G401.6 (cell line): ENCODE measurements around the gene PARD3.

Experiments
- FAIRE-seq: peaks from 2 replicates; lab custom pipeline; 2012; peaks lifted over from hg19 to GRCh38; lab: Jason Lieb, UNC

PARD3 gene

DNA sequence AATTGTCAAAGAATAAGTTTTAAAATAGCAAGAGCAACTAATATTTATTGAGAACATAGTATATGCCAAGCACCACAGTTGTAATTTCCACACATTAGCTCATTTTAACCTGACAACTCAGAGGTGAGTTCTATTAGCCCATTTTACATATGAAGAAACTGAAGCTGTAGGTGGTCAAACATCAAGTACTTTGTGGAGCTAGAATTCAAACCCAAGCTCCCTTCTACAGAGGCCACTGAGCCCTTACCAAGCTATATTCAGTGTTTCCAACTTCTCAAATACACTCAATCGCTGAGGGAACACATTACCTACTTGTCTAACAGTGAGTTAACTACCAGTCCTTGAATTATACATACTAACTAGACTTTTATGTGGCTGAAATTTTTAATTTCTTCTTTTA, 236.6 kb downstream of the PARD3 start:
- no peak for FAIRE-seq

DNA sequence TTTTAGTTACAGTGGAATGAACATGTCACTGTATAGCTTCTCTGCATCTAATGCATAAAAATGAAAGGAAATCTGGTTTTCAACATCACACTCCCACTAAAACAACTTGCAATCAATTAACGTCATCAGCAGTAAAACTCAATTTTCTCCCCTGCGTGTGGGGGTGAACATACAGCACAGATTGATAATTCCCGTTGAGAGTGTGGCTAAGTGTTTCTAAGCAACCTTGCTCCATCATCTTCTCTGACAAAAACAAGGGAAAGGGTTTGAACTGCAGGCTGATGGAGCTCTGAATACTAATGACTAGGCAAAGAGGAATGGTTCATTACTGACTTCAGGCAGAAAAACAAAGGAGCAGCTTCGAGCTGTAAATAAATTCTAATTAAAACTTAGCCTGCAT, 238.3 kb downstream of the PARD3 start:
- FAIRE-seq, result no peak

DNA sequence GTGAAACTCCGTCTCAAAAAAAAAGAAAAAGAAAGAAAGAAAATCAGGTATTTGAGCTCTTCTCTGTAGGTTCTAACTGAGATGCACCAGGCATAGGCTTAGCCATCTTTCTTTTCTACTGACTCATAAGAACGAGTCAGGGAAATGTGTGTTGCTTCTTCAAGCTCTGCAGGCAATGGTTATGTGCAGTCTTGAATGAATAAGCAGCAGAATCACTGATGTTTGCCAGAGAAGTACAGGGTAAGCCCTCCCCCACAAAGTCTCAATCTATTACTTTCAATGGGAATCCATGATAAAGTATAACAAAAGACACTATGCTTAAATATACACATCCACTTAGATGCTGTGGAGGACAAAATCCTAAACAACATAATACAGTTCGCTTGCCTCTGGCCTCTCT, 239.2 kb downstream of the PARD3 start:
- no peak for FAIRE-seq

DNA sequence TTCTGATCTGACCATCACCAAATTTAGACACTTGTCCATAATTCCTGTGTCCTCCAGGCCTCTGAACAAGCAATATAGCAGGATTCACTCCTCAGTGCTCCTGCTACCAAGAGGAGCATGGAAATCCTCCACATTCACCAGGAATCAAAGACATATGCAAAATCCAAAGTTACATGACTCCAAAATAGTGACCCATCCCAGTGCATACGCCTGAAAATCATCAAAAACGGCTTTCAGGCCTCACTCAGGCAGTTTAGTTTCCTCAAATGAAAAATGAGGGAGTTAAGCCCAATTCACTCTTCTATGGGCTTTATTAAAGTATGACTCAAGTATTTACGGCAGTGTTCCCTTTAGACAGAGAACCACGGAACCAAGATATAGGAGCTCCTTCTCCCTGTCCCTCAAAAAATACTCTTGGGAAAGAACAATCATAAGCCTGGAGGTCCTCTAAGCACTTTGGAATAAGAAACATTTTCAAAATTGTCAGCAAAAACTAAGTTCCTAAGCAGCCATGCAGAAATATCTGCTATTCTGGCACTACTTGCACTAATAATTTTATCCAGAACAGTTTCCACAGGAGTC, 240.7 kb downstream of the PARD3 start:
- no peak for FAIRE-seq

DNA sequence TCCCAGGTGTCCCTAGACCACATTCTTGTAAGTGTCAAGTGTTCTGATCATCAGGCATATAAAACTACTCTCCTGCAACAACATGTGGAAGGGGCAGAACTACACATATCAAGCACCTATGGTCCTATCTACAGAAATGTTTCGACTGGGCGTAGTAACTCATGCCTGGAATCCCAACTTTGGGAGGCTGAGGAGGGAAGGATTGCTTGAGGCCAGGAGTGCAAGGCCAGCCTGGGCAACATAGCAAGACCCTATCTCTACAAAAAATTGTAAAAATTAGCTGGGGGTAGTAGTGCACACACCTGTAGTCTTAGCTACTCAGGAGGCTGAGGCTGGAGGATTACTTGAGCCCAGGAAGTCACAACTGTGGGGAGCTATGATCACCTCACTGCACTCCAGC, 244.2 kb downstream of the PARD3 start:
- FAIRE-seq, result no peak

DNA sequence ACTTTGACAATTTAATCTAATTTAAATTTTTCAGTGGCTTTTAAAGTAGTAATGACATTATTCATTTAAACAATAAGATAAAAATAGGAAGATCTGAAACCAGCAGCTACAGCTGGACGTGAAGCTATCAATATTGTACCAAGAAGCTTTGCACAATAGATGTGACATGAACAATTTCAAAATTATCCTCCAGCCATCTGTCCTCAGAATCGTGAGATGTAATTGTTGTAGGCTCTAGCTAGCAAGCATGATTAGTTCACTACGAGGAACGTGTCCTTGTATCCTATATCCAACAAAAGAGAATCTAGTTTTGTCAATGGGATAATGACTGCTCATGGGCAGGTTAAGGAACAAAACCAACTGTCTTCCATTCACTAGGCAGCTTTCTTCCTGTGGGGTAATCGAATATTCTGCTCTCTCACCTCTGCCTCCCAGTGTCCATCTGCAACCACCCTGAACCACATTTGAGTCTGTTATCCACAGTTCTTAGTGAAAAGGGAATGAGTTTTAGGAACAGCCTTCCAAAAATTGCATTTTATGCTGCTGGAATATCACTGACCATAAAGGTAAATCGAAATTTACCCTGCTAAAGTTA, 247.3 kb downstream of the PARD3 start:
- FAIRE-seq, result no peak

DNA sequence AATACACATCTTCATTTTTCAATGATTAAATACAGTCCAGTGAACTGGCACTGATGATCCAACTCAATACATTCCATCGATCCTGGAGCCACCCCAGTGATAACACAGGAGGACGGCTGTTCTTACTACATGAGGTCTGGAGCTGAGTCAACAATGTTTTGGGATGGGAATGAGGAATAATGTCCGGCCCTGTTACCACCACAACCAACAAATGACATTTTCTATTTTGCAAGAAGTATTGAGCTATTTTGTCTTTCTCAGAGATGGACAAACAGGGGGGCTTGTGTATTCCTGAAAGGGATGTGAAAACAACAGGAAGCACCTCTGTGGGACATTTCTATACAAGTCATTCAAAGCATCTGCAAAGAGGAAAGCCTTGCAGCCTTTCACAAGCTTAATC, 249.2 kb downstream of the PARD3 start:
- no peak for FAIRE-seq

DNA sequence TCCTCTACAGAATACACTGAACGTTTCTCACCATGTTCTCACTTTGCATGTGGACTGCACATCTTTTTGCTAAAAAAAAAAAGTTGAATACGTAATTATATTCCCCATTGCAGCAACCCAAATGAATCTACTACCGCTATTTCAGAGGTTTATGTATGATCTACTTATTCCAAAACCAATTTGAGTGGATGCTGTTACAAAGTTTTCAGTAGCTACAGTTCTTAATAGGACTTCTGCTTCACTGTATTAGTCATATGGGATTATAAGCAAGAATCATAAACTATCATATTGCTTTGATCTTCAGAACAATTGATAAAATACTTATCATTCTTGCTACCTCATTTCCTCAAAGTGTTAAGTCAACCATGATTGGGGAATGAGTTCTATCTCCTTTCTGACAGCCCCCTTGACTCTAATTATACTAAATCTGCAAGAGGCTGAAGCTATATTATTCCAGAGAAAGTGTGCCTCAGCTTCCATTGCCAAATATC, 257.0 kb downstream of the PARD3 start:
- no peak for FAIRE-seq

DNA sequence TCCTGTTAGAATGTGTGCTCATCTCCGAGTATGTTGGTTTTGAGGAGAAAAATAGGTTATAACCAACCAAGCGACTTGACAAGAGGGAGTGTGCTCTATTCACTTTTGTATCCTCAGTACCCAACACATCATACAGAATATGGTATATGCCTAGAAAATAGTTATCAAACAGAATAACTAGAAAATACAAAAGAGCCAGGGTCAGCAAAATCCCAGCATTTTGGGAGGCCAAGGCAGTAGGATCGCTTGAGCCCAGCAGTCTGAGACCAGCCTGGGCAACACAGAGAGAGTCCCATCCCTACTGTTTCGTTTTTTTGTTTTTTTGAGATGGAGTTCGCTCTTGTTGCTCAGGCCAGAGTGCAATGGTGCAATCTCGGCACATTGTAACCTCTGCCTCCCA, 257.9 kb downstream of the PARD3 start:
- no peak for FAIRE-seq

DNA sequence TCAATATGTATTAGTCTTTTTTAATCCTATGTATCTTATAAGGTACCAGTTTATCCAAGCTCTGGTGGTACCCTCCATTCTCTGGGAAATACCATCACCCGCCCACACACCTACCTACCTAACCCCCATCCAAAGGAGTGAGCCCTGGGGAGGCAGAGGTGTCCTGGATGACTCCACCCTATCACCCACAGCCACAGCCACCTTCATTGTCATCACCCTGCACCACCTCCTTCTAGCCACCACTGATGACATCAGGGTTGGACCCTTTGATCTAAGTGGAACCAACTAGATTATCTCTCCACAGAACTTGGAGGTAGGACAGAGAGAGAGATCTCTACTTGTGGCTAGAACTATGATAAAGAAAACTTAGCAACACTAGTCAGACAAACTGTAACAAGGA, 259.4 kb downstream of the PARD3 start:
- FAIRE-seq, result no peak

DNA sequence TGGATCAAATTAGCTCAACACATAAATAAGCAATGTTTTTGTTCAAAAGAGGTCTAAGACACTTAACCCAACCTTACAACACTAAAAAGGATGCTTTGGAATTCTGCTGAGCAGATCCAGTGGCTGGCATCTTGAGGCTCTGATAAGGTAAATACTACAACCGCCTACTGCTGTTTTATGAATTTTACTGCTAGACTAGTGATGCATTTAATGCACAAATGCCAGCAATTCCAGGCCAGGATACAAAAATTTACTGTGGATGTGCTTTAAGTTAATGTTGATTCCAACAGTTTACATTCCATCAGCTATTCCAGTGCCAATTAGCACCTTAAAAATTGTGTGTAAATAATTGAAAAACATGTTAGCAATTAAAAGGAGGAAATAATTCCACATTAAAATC, 261.3 kb downstream of the PARD3 start:
- no peak for FAIRE-seq

DNA sequence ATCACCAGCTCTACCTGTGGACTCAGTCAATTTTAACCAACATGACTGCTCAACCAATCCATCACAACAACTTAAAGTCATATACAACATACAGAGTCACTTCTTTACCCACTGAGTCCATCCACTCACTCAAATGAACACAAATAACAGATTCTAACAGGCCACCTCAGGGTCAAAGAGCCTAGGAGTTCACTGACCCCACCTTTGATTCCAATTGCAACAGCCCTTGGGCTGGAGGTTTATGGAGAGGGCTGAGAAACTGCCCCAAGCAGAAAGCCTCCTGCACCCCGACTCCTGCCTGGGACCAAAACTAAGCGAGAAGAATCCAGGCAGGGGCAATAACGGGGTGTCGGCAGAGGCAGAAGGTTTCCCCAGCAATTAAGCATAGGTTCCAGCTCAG, 263.8 kb downstream of the PARD3 start:
- FAIRE-seq, result no peak

DNA sequence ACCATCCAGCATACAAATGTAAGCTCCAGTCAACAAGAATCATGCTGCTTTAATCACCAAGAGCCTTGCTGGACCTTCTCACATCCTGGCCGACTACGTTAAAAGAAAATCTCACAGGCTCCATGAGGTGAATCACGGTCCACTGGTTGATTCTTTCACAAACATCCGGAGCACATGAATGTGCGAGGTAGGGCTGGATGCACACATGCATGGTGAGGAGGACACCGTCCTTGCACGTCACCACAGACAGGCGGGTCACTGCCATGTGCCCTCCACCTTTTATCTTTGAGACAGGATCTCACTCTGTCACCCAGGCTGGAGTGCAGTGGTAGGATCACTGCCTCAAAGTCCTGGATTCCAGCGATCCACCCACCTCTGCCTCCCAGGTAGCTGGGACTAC, 265.1 kb downstream of the PARD3 start:
- FAIRE-seq, result no peak

DNA sequence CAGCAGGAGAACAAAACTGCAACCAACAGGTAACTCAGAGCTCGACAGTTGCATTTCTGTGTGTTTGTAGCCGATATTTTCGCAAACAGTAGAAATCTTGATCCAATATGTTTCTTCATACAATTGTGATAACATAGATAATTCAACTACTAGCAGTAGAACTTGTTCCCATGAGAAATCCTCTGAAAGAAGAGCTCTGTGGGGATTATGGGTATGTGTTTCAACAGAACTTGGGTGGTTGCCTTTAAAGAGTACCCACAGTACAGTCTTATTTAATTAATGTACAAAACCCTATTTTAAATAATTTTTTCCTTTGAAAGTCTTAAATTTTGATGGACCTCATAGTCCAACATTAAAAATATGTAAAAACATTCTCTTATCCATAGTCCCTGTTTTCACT, 266.1 kb downstream of the PARD3 start:
- FAIRE-seq, result no peak

DNA sequence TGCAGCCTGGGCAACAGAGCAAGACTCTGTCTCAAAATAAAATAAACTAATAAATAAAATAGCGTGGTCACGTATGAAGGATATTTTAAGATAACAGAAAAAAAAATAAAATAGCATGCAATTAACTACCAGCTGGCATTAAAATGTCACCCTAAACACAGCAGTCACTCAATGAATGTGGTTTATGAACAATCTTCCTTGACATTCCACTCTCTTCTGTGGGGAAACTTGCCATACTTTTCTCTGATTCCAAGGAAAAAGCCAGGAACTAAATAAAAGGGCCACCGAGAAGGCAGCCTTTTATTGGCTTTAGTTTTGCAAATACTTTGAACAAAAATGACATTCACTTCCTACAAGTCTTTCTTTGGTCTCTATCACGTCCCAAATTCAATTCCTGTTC, 266.6 kb downstream of the PARD3 start:
- FAIRE-seq, result no peak

DNA sequence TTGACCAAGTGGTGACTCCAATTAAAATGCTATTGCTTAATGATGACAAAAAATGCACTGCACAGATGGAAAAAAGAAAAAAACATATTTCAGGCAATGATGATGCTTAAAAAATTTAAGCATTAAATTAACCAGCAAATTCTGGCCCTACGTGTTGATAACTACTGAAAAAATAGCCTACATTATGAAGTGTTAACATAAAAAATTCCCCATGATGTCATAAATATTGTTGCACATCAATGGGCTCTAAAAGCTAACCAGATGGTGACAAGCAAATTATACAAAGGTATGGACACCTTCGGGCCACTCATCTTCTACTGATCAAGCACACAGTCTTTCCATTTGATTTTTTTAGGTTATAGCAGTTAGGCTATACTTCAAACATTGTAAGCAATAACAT, 267.4 kb downstream of the PARD3 start:
- FAIRE-seq, result no peak

DNA sequence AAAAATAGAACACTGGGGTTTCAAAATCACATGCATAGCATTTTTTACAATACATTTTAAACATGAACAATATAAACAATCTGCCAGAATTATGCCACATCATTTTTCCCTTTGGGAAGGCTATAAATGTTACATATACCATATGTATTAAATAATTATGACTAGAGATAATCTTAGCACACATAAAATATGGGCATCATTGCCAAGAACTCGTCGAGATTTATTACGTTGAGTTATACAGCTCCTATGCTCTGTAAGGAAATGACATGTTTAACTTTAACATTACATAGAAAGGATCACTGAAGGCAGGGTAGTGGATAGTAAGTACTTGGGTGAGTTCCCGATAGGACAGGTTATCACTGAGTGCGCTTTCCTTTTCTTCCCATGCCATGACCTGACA, 267.8 kb downstream of the PARD3 start:
- FAIRE-seq, result no peak

DNA sequence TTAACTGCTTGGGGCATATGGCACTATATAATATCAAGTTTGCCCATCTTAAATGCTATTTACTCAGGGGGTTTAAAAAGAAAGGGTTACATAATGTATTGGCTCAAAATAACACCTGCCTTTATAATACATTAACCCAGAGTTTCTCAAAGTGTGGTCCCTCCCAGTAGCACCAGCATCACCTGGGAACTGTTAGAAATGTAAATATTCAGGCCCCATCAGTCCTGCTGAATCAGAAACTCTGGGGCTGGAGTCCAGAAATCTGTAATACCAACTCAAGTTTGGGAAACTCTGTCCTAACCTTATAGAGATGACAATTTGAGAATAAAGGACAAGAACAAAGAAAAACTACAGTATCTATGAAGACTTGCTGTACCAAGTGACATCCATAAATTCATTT, 270.7 kb downstream of the PARD3 start:
- FAIRE-seq, result no peak

DNA sequence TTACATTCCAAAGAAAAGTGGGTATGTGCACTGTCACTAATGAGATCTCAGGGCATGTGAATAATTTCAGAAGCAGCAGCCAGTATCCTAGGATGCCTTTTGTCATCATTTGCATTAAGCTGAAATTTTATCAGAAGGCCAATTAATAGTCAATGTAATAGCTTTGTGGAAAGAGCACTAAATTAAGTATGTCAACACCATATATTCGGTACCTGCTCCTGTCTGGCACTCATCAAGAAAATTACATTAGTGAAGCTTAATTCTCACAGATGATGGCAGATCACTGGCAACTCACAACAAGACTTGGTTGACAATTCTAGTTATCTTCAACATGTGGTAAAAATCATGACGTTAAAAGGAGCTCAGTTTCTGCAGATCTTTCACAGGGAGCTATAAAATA, 271.4 kb downstream of the PARD3 start:
- FAIRE-seq, result no peak

DNA sequence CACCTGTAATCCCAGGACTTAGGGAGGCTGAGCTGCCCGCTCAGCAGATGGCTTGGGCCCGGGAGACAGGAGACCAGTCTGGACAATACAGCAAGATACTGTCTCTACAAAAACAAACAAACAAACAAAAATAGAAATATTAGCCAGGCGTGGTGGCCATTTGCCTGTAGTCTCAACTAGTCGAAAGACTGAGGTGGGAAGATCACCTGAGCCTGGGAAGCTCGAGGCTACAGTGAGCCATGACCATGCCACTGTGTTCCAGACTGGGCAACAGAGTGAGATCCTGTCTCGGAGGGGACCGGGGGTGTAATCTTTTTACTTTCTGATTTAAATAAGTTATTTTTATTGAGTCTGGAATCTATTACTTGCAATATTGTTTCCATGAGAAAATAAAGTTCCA, 274.6 kb downstream of the PARD3 start:
- FAIRE-seq, result no peak

DNA sequence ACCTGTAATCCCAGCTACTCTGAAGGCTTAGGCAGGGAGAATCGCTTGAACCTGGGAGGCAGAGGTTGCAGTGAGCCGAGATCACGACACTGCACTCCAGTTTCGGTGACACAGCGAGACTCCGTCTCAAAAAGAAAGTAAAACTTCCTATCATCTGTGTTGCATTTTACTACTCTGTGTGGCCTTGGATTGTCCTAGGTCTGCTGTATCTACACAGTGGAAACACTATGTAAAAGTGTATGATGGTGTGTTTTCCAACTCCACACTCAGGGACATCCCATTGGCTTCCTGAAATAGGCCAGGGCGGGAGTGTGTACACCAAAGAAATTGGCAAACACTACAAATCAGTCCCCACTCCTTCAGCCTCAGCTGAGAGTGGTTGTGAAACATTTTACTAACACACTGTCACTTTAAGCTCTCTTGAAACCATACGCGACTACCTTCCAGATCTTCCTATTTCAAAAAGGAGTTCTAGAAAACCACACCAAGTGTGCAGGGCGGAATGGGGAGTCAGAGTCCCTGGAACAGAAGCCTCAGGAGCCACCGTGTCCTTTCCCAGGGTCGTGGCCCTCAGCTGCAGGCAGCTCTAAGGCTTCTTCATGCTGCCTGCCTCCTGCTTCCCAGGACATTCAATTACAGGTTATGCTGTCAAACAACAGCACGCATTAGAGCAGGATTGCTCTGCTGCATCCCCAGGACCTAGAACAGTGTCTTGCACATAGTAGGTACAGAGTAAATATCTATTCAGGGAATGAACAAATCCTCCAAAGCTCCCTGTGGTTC, 275.4 kb downstream of the PARD3 start:
- FAIRE-seq, result no peak

DNA sequence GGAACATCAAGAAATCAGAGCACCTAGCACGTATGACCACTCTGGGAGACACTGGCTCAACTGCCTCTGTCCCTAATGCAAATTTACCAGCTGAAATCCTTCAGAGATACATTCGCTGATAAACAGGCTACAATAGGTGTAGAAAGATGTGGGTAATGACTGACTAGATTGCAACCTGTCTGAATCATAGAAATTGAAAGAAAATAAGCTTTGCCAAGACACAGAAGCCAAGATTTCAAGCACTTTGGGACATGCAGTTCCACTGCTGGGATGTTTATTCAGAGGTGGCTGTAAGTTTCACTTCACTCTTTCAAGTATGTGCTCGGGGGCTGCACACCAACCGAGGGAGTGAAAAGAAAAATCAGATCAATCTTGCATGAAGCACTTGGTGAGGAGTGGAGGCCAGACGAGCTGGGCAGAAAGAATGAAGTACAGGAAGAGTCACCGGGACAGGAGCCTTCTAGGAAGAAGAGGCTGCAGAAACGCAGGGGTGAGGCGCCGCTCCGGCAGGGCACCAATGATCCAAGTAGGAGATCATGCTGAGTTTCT, 276.7 kb downstream of the PARD3 start:
- FAIRE-seq, result no peak

DNA sequence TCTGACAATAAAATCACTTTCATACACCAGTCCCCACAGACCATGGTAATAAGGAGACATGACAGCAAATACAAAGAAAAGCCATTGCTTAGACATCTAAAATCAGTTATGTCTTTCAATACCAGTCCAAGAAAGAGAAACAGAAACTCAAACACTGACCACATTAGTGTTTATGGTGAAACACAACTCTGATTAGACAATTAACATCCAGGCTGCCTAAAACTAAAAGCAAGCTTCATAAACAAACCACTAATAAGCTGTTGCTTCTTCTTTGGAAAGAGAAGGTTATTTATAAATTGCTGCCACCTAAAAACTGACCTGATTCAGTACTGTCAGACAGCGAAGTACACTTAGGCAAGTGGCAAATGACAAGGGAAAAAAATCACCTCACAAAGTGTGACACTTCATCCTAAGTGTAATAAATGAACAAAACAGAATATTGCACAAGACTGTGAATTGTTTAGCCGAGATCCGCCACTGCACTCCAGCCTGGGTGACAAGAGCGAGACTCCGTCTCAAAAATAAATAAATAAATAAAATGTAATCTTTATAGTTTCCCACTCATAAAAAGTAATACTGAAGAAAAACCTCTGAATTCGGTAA, 277.4 kb downstream of the PARD3 start:
- FAIRE-seq, result no peak
